Cerebellar cortex (tissue), 1 donor: Measurements from ENCODE around the gene KIAA0753.
A peak's percentile ranks its signal among the peaks of the same experiment; 100 is the strongest.

ENCODE experiments used
- DNase-seq: peaks from one replicate; pipeline ENCODE4 v3.0.0-alpha.2; 2015; ENCODE audit warnings: low spot score

KIAA0753 gene

DNA sequence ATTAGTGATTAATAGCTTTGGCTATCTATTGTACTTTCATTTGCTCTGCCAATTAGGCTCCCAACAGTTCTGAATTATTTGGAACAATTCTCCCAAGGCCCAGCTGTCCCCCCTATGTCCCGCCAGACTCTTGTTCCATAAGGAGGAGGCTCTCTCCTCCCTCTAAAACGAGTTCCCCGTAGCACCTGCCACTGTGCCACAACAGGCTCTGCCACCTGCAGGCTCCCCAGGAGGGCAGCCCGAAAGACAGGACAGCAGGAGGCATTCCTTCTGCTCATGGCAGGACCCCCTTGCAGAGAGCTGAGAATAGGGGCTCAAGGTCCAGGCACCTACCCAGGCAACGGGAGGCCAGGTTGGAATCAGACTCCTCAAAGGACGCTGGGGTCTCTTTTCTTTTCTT is 93.2 kb downstream of the KIAA0753 start:
- DNase-seq, result peak; percentile 85

DNA sequence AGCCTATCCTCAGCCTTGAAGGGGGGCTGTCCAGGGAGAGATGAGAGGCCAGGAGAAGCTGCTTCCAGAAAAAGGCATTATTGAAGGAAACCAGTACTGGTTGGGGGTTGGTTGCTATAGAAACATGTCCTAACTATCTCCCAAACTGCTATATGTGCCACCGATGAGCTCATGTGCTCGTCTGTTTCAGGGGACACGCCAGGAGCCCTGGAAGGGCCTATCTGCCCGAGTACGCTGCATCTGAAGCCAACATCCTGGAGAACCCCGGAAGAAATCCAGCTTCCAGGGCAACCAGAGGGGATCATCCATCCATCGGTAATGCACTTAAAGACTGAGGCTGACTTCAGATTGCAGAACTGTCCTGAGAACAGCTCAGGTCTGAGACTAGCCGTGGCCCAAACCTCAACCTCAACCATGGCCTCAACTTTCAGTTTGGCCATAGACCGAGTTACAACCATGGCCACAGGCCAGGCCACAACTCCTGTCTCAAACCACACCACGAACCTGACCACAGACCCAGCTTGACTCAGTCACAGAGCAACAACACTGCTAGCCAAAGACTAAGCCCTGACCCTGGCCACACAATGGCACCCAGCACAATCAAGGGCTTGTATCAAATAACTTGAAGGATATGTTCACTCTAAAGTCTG is 94.3 kb downstream of the KIAA0753 start:
- DNase-seq, result peak; percentile 51

DNA sequence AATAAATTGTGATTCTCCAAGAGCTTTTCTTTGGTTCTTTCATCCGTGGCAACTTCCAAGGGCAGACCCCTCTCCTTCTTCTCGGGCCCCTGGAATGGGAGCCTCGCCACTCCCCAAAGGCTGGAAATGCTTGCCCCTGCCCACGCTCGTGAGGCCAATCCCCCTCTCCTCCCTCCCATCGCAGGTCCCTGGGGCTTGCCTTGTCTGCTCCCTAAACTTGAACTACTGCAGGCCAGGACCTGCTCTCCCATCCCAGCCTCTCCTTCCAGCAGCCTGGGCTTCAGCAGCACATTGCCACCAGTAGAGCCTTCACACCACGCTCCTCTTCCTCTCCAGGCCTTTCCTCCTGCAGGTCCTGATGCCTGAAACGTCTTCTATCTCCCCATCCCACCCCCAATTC is 95.2 kb downstream of the KIAA0753 start:
- DNase-seq, result no peak

DNA sequence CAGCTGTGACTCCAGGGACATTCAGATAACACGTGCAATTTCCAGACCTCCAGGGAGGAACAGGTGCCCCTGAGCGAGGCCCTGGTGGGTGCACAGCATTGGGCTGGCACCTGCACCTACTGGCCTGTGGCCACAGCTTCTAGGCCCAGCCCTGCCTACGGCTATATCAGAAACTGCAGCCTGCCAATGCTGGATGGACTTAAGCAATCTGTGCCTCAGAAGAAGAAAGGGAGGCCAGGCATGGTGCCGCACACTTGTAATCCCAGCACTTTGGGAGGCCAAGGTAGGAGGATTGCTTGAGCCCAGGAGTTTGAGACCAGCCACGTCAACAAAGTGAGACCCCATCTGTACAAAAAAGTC is 96.5 kb downstream of the KIAA0753 start:
- peak; percentile 59 for DNase-seq

DNA sequence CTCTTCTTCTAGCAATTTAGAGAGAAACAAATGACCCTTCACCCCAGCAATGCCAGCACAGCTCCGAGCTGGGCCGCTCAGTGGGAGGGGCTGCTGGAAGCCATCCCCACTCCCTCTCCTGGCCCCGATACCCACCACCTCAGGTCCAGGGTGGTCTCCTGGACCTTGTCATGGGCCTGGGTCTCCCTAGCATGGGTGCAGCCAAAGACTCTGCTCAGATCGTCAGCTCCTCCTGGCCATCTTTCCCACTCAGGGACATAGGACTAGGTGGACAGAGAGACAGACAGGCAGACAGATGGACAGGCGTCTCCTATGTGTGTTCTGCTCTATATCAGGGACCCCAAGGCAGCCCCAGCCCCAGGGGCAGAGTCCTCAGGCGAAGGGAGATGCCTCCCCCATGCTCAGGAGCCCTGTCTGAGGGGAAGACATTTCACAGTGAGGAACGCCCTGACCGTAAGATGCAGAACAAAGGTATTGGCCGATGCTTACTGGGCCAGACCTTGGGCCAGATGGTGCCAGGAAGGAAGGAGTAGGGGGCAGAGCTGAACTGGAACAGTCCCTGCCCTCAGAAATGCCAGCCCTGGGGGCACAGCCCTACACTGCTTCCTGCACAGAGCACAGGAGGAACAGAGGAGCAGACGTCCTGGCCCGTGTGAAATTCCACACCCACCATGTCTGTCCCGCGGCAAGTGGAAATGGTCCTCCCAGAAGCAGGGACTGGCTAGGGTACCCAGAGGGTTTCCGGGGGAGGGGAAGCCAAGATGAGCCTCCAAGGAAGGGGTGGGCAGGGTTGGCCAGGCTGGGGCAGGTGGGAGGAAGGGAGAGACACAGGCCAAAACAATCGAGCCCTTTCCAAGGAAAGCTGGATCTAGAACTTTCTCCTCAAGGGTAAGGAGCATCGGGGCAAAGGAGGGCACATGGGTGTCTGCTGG is 97.2 kb downstream of the KIAA0753 start:
- DNase-seq, result peak; percentile 87

DNA sequence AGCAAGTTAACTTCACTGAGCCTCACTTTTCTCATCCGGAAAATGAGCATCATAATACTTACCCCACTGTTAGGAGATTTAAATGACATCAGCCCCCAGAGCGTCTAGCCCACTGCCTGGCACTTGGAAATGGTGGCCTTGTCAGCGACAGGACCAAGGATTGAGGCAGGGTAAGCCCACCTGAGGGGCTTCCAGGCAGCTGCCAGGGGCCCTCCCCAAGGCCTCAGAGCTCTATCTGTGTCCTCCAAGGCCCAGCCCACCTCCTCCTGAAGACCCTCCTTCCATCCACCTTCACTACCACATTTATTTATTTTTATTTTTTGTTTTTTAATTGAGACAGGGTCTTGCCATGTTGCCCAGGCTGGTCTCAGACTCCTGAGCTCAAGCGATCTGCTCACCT is 97.9 kb downstream of the KIAA0753 start:
- DNase-seq, result no peak

DNA sequence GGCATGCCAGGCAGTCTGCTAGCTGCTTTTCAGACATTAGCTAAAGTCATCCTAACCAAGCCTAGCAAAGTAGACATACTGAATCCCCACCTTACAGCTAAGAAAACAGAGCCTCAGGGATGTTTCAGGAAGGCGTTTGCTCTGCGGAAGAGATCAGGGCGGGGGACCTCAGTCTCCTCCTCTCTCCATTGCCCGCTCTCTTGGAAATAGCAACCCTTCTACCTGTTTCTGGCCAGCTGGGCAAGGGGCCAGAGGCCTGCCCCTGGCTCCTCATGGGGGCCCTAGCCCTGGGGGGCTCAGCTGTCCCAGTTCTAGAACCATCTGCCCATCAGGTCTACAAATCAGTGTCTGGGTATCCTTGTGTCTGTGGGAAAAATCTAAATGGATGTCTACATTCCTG is 98.6 kb downstream of the KIAA0753 start:
- DNase-seq, result no peak

DNA sequence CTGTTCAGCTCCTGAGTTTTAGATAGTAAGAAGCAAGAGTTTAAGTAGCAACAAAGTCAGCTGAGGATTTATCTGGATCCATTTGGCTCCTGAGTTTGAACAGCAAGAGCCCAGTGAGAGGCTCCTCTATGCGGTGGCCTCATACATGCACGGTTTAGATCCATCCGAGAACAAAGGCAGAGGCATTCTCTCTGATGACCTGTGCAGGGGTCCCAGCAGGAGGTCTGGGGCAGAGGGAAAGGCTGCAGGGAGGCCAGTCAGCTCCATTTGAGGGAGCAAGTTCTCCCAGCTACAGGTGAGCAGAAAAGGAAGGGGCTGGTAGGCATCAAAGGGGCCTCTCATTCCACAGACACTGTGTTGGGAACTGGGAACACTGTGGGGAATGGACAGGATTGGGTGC is 100.6 kb downstream of the KIAA0753 start:
- DNase-seq, result no peak

DNA sequence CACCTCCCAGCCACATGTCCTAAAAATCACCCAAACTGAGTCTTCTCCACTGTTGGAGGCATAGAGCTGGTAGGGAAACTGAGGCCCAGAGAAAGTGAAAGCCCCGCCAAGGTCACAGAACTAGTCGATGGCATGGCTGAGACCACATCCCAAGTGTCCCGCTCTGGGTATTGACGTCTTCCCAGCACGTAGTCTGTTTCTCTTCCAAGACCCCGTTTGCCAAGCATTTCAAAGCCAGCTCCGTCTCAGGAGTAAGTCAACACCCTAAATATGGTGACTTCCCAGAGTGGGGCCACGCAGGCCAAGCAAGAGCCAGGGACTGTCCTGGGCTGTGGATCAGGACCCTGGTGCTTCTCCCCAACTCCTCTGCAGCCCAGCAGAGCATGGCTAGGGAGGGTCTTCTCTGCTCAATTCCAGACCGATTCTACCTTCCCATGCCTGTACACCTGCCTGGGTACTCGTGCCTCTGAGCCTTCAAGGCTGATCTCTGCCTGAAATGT is 103.9 kb downstream of the KIAA0753 start:
- DNase-seq, result no peak

DNA sequence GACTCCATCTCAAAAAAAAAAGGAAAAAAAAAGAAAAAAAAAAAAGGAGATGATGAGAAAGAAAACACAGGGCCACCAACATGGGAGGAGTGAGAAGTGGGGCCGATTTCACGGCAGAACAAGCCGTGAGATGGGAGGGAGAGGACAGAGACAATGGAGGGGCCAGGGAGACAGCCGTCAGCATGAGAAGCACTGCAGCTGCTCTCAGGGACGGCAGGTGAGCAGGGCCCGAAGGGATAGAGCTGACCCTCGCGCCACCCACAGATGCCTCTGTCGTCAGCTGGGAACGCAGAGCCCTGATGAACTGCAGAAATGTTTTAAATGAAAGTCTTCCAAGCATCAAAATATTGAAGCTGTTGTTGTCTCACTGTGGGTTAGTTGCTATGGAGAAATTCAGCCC is 104.5 kb downstream of the KIAA0753 start:
- no peak for DNase-seq

DNA sequence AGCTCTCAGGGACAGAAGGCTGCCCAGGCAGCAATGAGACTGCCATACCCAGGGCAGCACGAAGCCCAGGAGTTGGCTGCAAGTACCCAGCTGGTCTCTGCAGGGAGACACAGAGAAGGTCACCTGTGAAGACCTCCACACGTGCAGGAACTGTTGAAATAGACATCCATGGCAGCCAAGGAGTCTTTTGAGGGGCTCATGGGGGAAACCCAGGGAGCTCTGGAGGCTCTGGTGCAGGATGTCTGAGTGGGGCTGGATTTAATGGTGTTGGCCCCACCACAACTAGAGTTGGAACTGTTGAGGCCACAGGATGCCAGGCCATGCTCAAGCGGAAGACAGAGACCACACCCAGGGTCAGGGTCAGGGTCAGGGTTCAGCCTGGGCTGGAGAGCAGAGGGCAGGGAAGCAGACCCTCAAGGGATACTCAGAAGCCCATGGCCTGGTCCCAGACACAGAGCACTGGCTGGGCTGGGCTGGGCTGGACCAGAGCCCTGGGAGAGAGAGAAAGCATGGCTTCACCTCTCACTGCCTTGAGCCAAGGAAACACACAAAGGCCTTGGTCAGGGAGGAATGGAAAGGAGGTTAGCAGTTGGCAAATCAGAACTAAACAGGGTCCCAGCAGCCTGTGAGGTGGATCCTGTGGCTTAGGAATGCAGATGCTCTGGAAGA is 105.5 kb downstream of the KIAA0753 start:
- no peak for DNase-seq

DNA sequence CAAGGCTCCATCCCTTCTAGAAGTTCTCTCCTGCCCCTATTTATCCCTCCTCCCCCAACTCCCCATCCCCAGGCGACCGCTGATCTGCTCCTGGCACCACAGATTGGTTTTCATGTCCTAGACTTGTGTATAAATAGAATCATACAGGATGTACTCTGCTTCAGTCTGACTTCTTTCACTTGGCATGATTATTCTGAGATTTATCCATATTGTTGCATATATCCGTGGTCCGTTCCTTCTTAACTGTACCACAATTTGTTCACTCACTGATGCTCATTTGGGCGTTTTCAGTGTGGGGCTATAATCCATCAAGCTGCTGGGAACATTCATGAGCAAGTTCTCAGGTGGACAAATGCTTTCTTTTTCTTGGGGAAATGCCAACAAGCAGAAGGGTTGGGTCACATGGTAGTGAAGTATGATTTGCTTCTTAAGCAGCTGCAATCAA is 108.0 kb downstream of the KIAA0753 start:
- peak; percentile 72 for DNase-seq

DNA sequence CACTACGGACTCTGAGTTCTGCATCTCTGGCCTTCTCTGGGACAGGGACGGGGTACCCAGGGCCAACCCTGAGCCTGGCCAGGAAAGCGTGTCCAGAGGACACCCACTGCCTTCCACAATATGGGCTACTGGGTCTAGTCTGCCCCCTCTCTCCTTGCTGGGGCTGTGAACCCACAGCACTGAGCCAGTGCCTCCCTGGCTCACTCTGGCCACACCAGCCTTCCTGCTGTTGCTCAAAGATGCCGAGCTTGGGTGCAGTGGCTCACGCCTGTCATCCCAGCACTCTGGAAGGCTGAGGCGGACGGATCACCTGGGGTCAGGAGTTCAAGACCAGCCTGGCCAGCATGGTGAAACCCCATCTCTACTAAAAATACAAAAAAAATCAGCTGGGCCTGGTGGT is 108.9 kb downstream of the KIAA0753 start:
- no peak for DNase-seq

DNA sequence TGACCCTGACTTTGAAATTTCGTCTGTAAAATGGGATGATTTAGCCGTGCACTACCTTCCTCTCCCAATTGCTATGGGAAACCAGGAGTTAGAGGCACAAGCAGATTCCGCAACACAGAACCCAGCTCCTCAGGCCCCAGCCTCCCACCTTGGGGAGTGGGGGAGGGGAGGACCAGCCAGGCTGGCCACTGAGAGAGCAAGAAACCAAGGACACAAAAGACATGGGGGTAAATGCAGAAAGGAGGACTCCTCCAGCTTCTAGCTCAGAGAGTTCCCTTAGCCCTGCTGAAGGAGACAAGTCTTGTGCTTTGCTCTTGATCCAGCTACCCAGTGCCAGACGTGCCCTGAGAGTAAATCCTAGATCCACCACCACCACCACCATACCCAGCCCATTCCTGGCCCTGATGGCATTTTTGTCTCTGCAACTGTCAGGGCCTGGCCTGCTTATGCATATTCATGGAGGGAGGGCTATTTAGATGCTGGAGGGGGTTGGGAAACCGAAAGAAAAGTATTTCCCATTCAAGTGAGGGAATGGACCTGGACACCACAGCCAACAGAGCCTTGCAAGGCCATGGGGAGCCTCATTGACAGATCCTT is 110.1 kb downstream of the KIAA0753 start:
- DNase-seq, result no peak

DNA sequence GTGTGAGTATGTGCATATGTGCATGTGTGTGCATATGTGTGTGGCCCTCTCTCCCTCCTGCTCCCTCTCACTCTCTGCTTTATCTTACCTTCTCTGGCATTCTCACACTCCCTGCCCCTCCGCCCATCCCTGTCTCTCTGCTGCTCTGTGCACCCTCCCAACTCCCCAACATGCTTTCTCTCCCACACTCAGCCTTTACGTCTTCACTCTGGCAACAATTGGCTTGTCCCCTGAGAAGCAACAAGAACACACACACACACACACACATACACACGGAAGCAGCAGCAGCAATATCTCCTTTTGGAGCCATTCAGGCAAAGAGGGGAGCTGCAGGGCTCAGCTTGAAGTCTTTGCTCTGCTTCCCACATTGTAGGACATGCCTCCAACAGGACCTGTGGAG is 112.0 kb downstream of the KIAA0753 start:
- DNase-seq, result no peak
